ENCODE measurements around the gene KRTAP5-9. TPM values are rescaled to one million over a fixed set of nuclear protein-coding genes. Genes with fewer than 3 reads are reported as not detected.

The KRTAP5-9 gene
- total RNA-seq, 4 donors from 2014 or later = 0.54 TPM; not detected in 3

- WGBS, 2 donors = 83 to 86% methylated on average over 4 of the region's 4 CpGs
- DNase-seq = no peak
- H3K27ac ChIP-seq = no peak overlapping the region
- no peaks in the 10 kb centered on the region for H3K9me3 ChIP-seq
- no peak for TF ChIP-seq POLR2A (IDR thresholded peaks at IDR 0.05)
- H3K27me3 ChIP-seq = no peaks in the 10 kb centered on the region
- H3K36me3 ChIP-seq = no peaks in the 10 kb centered on the region
- intact Hi-C loops (cut with DNase I) = no loop called here
- H3K4me1 ChIP-seq = no peaks in the 10 kb centered on the region
- no peak overlapping the region for H3K4me3 ChIP-seq (replicated peaks in 1 of 3)
Measured at GRCh38 chr11:71556018-71556417, 7.8 kb downstream of the KRTAP5-9 start.

GRCh38 chr11:71557257-71557656 is 9.0 kb downstream of the KRTAP5-9 start:
- no peak for DNase-seq
- no peaks in the 10 kb centered on the region for H3K36me3 ChIP-seq
- H3K4me1 ChIP-seq = no peaks in the 10 kb centered on the region
- H3K27me3 ChIP-seq = no peaks in the 10 kb centered on the region
- H3K4me3 ChIP-seq (replicated peaks in 1 of 3) = no peak overlapping the region
- intact Hi-C loops (cut with DNase I) = no loop called here
- H3K27ac ChIP-seq = no peak overlapping the region
- TF ChIP-seq CTCF (IDR thresholded peaks at IDR 0.05) (no peak), POLR2A (IDR thresholded peaks at IDR 0.05) (no peak)
- H3K9me3 ChIP-seq = no peaks in the 10 kb centered on the region

GRCh38 chr11:71558996-71559395 is 10.8 kb downstream of the KRTAP5-9 start:
- intact Hi-C loops (cut with DNase I) = no loop called here
- WGBS, 2 donors = 87 to 88% methylated on average over 1 of the region's 1 CpG
- TF ChIP-seq POLR2A (IDR thresholded peaks at IDR 0.05) (no peak), CTCF (IDR thresholded peaks at IDR 0.05) (no peak)

GRCh38 chr11:71562120-71562519 is 13.9 kb downstream of the KRTAP5-9 start:
- H3K36me3 ChIP-seq = no peaks in the 10 kb centered on the region
- H3K27me3 ChIP-seq = no peaks in the 10 kb centered on the region
- no peak overlapping the region for H3K4me3 ChIP-seq (replicated peaks in 1 of 3)
- TF ChIP-seq POLR2A (IDR thresholded peaks at IDR 0.05) (no peak), CTCF (IDR thresholded peaks at IDR 0.05) (no peak)
- no peak for DNase-seq
- no peak overlapping the region for H3K27ac ChIP-seq
- no peaks in the 10 kb centered on the region for H3K9me3 ChIP-seq
- no peaks in the 10 kb centered on the region for H3K4me1 ChIP-seq
- intact Hi-C loops (cut with DNase I) = no loop called here

More at GRCh38 chr11:71558996-71559395, 10.8 kb downstream of the KRTAP5-9 start:
- no peak for DNase-seq
- no peak overlapping the region for H3K4me3 ChIP-seq (replicated peaks in 1 of 3)
- H3K27ac ChIP-seq = no peak overlapping the region
- H3K9me3 ChIP-seq = no peaks in the 10 kb centered on the region
- no peaks in the 10 kb centered on the region for H3K4me1 ChIP-seq
- H3K36me3 ChIP-seq = no peaks in the 10 kb centered on the region
- H3K27me3 ChIP-seq = no peaks in the 10 kb centered on the region

- Histone ChIP-seq H3K27me3 (no peaks in the 10 kb centered on the region), H3K27ac (no peak overlapping the region), H3K36me3 (no peaks in the 10 kb centered on the region), H3K4me1 (no peaks in the 10 kb centered on the region), H3K4me3 (replicated peaks in 1 of 3) (no peak overlapping the region), H3K9me3 (no peaks in the 10 kb centered on the region)
- TF ChIP-seq POLR2A (IDR thresholded peaks at IDR 0.05) (no peak), CTCF (IDR thresholded peaks at IDR 0.05) (peak in 2 of 6 experiments; percentile 33 to 34)
- WGBS, 2 donors = 20 to 29% methylated on average over 8 of the region's 8 CpGs
- intact Hi-C loops (cut with DNase I) = no loop called here
- DNase-seq = peak in 1 of 2 donors; percentile 11
Measured at GRCh38 chr11:71563406-71563805, 15.2 kb downstream of the KRTAP5-9 start.

- DNase-seq = no peak
- intact Hi-C loops (cut with DNase I) = no loop called here
- no peak overlapping the region for H3K4me3 ChIP-seq (replicated peaks in 1 of 3)
- TF ChIP-seq POLR2A (IDR thresholded peaks at IDR 0.05) (no peak), CTCF (IDR thresholded peaks at IDR 0.05) (no peak)
- no peaks in the 10 kb centered on the region for H3K36me3 ChIP-seq
- H3K9me3 ChIP-seq = no peaks in the 10 kb centered on the region
- 87 to 90% methylated on average over 4 of the region's 4 CpGs for WGBS, 2 donors
- no peaks in the 10 kb centered on the region for H3K4me1 ChIP-seq
- H3K27ac ChIP-seq = no peak overlapping the region
- no peaks in the 10 kb centered on the region for H3K27me3 ChIP-seq
Measured at GRCh38 chr11:71564430-71564829, 16.2 kb downstream of the KRTAP5-9 start.

Measured in thyroid gland (tissue), 4 donors.